Central memory CD8-positive, alpha-beta T cell (primary cell): ENCODE measurements around the gene TBL1X.
A peak's percentile ranks its signal among the peaks of the same experiment; 100 is the strongest.

Experiments
- ATAC-seq: fragments of 150-1000 bp; cut with Tn5 transposase; replicated peaks from 2 replicates; pipeline ENCODE4 v1.10.0; 2022; ENCODE audit warnings: mild to moderate bottlenecking, moderate FRiP score, moderate number of reproducible peaks; ENCODE audit not compliant: poor library complexity, severe bottlenecking; ENCODE audit errors: extremely low read depth
- DNase-seq, 2 donors: peaks; one replicate each; pipeline ENCODE4 v3.0.0; 2021; ENCODE audit warnings: low spot score in 2 of 2
- H3K27ac Mint-ChIP-seq: one replicate; pipeline ENCODE4 v1.8.0; 2022; ENCODE audit warnings: low read depth, mild to moderate bottlenecking, moderate library complexity, mixed read lengths
- H3K27me3 Mint-ChIP-seq: one replicate; pipeline ENCODE4 v1.8.0; 2022; ENCODE audit warnings: mixed read lengths
- H3K36me3 Mint-ChIP-seq: one replicate; pipeline ENCODE4 v1.8.0; 2022; ENCODE audit warnings: mild to moderate bottlenecking, moderate library complexity, mixed read lengths; ENCODE audit not compliant: insufficient read depth
- H3K4me1 Mint-ChIP-seq: one replicate; pipeline ENCODE4 v1.8.0; 2022; ENCODE audit warnings: mixed read lengths
- H3K4me3 Mint-ChIP-seq: one replicate; pipeline ENCODE4 v1.8.0; 2022; ENCODE audit warnings: mild to moderate bottlenecking, moderate library complexity, mixed read lengths
- H3K9me3 Mint-ChIP-seq: one replicate; pipeline ENCODE4 v1.8.0; 2022; ENCODE audit warnings: mixed read lengths

TBL1X gene

GRCh38 chrX:9659571-9660195 lies 194.8 kb downstream of the TBL1X start:
- Mint-ChIP-seq H3K27ac (no peak overlapping the region), H3K9me3 (no peaks in the 10 kb centered on the region), H3K4me1 (no peaks in the 10 kb centered on the region), H3K27me3 (no peaks in the 10 kb centered on the region), H3K36me3 (peaks cover 10% of the 10 kb centered on the region), H3K4me3 (no peak overlapping the region)
- no peak for ATAC-seq
- no peak for DNase-seq

GRCh38 chrX:9662148-9662547 lies 197.3 kb downstream of the TBL1X start:
- no peak overlapping the region for H3K4me3 Mint-ChIP-seq
- ATAC-seq (no peak), DNase-seq (no peak)

GRCh38 chrX:9663216-9663615 lies 198.4 kb downstream of the TBL1X start:
- DNase-seq (no peak), ATAC-seq (no peak)
- H3K36me3 Mint-ChIP-seq: peaks cover 3% of the 10 kb centered on the region
- no peaks in the 10 kb centered on the region for H3K4me1 Mint-ChIP-seq
- H3K27ac Mint-ChIP-seq: peak overlapping the region; percentile 44
- H3K9me3 Mint-ChIP-seq: no peaks in the 10 kb centered on the region
- H3K27me3 Mint-ChIP-seq: no peaks in the 10 kb centered on the region
- H3K4me3 Mint-ChIP-seq: no peak overlapping the region

More at GRCh38 chrX:9662148-9662547, 197.3 kb downstream of the TBL1X start:
- H3K36me3 Mint-ChIP-seq: peaks cover 8% of the 10 kb centered on the region
- H3K9me3 Mint-ChIP-seq: no peaks in the 10 kb centered on the region
- no peaks in the 10 kb centered on the region for H3K4me1 Mint-ChIP-seq
- H3K27me3 Mint-ChIP-seq: no peaks in the 10 kb centered on the region
- no peak overlapping the region for H3K27ac Mint-ChIP-seq

GRCh38 chrX:9664224-9664623 lies 199.4 kb downstream of the TBL1X start:
- Mint-ChIP-seq H3K36me3 (peaks cover 3% of the 10 kb centered on the region), H3K27ac (no peak overlapping the region), H3K4me3 (no peak overlapping the region), H3K9me3 (no peaks in the 10 kb centered on the region), H3K4me1 (no peaks in the 10 kb centered on the region), H3K27me3 (no peaks in the 10 kb centered on the region)
- no peak for ATAC-seq
- DNase-seq: no peak

GRCh38 chrX:9665113-9665512 lies 200.3 kb downstream of the TBL1X start:
- no peaks in the 10 kb centered on the region for H3K27me3 Mint-ChIP-seq
- H3K4me3 Mint-ChIP-seq: no peak overlapping the region
- DNase-seq (no peak), ATAC-seq (no peak)
- H3K9me3 Mint-ChIP-seq: no peaks in the 10 kb centered on the region
- peaks cover 5% of the 10 kb centered on the region for H3K36me3 Mint-ChIP-seq
- no peak overlapping the region for H3K27ac Mint-ChIP-seq
- H3K4me1 Mint-ChIP-seq: no peaks in the 10 kb centered on the region

GRCh38 chrX:9668537-9668936 lies 203.7 kb downstream of the TBL1X start:
- no peaks in the 10 kb centered on the region for H3K27me3 Mint-ChIP-seq
- no peak overlapping the region for H3K27ac Mint-ChIP-seq
- peaks cover 6% of the 10 kb centered on the region for H3K36me3 Mint-ChIP-seq
- H3K4me3 Mint-ChIP-seq: no peak overlapping the region
- no peaks in the 10 kb centered on the region for H3K9me3 Mint-ChIP-seq
- DNase-seq (no peak), ATAC-seq (no peak)
- H3K4me1 Mint-ChIP-seq: no peaks in the 10 kb centered on the region

GRCh38 chrX:9670136-9670814 lies 205.4 kb downstream of the TBL1X start:
- Mint-ChIP-seq H3K27ac (no peak overlapping the region), H3K4me1 (no peaks in the 10 kb centered on the region), H3K27me3 (no peaks in the 10 kb centered on the region), H3K4me3 (no peak overlapping the region), H3K36me3 (peaks cover 6% of the 10 kb centered on the region), H3K9me3 (no peaks in the 10 kb centered on the region)
- ATAC-seq: no peak
- no peak for DNase-seq

GRCh38 chrX:9671998-9672397 lies 207.1 kb downstream of the TBL1X start:
- Mint-ChIP-seq H3K27ac (peak overlapping the region; percentile 70), H3K9me3 (no peaks in the 10 kb centered on the region), H3K4me1 (peaks cover 6% of the 10 kb centered on the region), H3K27me3 (no peaks in the 10 kb centered on the region), H3K4me3 (no peak overlapping the region), H3K36me3 (peaks cover 6% of the 10 kb centered on the region)
- DNase-seq: no peak
- ATAC-seq: no peak

- Mint-ChIP-seq H3K27me3 (no peaks in the 10 kb centered on the region), H3K4me1 (peaks cover 18% of the 10 kb centered on the region), H3K9me3 (no peaks in the 10 kb centered on the region), H3K27ac (peak overlapping the region; percentile 67), H3K36me3 (peaks cover 6% of the 10 kb centered on the region), H3K4me3 (no peak overlapping the region)
- ATAC-seq (no peak), DNase-seq (no peak)
Measured at GRCh38 chrX:9676306-9676705, 211.4 kb downstream of the TBL1X start.

GRCh38 chrX:9676738-9677097 lies 211.9 kb downstream of the TBL1X start:
- Mint-ChIP-seq H3K4me3 (no peak overlapping the region), H3K4me1 (peaks cover 18% of the 10 kb centered on the region), H3K36me3 (peaks cover 8% of the 10 kb centered on the region), H3K27me3 (no peaks in the 10 kb centered on the region), H3K27ac (peak overlapping the region; percentile 20), H3K9me3 (no peaks in the 10 kb centered on the region)
- DNase-seq (no peak), ATAC-seq (no peak)

GRCh38 chrX:9677098-9677739 lies 212.4 kb downstream of the TBL1X start:
- Mint-ChIP-seq H3K27me3 (no peaks in the 10 kb centered on the region), H3K4me3 (no peak overlapping the region), H3K36me3 (peaks cover 8% of the 10 kb centered on the region), H3K27ac (peak overlapping the region; percentile 20), H3K4me1 (peaks cover 18% of the 10 kb centered on the region), H3K9me3 (no peaks in the 10 kb centered on the region)
- DNase-seq: no peak
- peak; percentile 81 for ATAC-seq

- ATAC-seq: no peak
- H3K4me1 Mint-ChIP-seq: peaks cover 18% of the 10 kb centered on the region
- peaks cover 8% of the 10 kb centered on the region for H3K36me3 Mint-ChIP-seq
- H3K4me3 Mint-ChIP-seq: no peak overlapping the region
- H3K27me3 Mint-ChIP-seq: no peaks in the 10 kb centered on the region
- DNase-seq: no peak
- H3K9me3 Mint-ChIP-seq: no peaks in the 10 kb centered on the region
- no peak overlapping the region for H3K27ac Mint-ChIP-seq
Measured at GRCh38 chrX:9678215-9678965, 213.5 kb downstream of the TBL1X start.
